GM19324 (cell line): ENCODE measurements around the gene PNCK.
"Not testable (repeated sequence)": the region's sequence is repeated elsewhere in the genome, so short reads cannot be mapped to it uniquely, and the experiment has no call there.

Experiments
- ATAC-seq: cut with Tn5 transposase; IDR thresholded peaks from one replicate; pipeline ENCODE4 v1.9.1; 2021; ENCODE audit warnings: mild to moderate bottlenecking, moderate library complexity; ENCODE audit not compliant: unreplicated experiment, low FRiP score

The PNCK gene

GRCh38 chrX:153687121-153688039, 13.8 kb upstream of the PNCK start, which contains the start of gene SLC6A8:
Gene SLC6A8 (plus strand): TSS chrX:153687926. CDS start chrX:153688575, 649 bp downstream.
- ATAC-seq = no peak

DNA sequence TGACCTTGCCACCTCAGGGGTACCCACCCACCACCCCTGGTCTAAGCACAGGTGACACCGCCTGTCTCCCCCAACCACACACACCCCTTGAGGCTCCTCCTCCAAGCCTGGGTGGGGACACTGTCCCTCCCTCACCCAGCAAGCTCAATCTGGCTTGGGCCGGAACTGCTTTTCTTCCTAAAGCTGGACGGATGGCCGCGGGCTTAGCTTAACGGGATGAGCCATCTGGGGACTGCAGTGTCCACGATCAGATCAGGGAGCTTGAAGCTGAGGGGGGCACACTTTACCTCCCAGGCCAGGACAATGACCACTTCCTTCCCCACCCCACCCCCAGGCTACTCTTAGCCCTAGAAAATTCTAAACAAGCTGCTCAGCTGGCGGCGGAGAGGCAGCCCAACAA, 13.1 kb upstream of the PNCK start:
- ATAC-seq = no peak

GRCh38 chrX:153685751-153686696, 12.4 kb upstream of the PNCK start:
- ATAC-seq = no peak

GRCh38 chrX:153685156-153685536, 11.5 kb upstream of the PNCK start:
- no peak for ATAC-seq

GRCh38 chrX:153684467-153685155, 11.0 kb upstream of the PNCK start:
- no peak for ATAC-seq

GRCh38 chrX:153683486-153683885, 9.9 kb upstream of the PNCK start:
- ATAC-seq = not testable (repeated sequence)

- no peak for ATAC-seq
Measured at GRCh38 chrX:153681175-153681574, 7.6 kb upstream of the PNCK start.

- ATAC-seq = no peak
Measured at GRCh38 chrX:153674219-153674851, 722 bp upstream of the PNCK start.

DNA sequence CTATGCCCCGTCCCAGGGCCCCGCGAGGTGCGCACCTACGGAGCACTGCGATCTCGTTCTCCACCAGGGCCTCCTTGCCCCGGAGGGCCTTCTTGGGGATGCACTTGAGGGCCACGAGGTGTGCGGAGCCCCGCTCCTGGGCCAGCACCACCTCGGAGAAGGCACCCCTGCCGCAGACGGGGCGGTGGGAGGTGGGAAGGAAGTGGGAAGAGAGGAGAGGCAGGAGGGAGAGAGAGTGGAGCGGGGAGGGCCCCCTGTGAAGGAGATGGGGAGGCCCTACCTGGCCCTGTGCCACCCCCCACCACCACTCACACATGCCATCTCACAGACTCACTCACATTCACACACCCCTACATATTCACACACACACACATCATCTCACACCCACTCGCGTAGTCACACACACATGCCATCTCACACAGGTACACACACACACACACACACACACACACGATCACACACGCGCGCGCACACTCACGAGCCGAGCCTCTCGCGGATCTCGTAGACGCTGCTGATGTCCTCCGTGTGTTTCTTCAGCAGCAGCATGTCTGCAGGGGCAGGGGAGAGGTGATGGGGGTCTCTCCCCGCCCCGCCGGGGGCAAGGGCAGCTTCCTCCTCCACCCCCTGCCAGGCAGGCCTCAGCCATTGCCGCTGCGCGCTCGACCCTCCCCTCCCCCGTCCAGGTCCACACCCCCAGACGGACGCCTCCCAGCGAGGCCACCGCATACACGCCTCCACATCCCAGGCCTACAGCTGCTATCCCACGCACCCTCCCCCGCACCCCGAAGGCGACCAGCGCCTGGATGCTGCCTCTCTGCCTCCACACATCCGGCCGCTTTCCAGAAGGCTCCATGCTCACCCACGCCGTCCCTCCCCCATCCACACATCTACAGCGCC, 834 bp downstream of the PNCK start:
- ATAC-seq = no peak

DNA sequence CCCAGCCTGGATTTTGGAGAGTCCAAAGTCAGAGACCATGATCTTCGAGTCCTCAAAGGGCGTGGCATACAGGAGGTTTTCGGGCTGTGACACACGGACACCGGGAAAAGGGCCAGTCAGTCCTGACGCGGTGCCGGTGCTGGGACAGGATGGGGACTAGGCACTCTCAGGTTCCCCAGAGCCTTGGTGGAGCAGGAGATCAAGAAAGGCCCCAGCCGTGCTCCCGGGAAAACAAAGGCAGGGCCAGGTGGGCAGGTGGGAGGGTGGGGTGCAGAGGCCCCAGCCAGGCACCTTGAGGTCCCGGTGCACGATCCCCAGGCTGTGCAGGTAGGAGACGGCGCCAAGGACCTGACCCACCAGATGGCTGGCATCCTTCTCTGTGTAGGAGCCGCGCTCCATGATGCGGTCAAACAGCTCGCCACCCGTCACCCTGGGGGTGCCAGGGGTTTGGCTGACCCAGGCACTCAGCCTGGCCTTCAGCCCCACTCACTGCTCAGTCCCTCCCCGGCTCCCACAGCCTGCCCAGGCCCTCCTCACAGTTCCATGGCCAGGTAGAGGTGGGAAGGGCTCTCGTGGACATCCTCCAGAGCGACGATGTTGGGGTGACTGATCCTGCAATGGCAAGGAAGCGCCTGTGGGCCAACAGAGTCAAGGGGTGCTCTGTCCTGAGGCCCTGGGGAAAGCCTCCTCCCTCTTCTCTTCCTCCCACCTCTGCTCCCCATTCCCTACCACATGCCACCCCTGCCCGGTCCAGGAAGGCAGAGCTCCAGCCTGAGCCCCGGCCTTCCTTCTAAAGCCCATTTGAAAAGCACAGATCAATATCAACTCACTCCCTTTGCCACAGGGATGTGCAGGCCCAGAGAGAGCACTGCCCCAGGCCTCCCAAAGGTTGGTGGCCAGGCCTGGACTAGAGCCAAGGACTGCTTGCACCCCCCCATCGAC, 1.8 kb downstream of the PNCK start:
- ATAC-seq = no peak

GRCh38 chrX:153670748-153671588, 2.6 kb downstream of the PNCK start:
- no peak for ATAC-seq

DNA sequence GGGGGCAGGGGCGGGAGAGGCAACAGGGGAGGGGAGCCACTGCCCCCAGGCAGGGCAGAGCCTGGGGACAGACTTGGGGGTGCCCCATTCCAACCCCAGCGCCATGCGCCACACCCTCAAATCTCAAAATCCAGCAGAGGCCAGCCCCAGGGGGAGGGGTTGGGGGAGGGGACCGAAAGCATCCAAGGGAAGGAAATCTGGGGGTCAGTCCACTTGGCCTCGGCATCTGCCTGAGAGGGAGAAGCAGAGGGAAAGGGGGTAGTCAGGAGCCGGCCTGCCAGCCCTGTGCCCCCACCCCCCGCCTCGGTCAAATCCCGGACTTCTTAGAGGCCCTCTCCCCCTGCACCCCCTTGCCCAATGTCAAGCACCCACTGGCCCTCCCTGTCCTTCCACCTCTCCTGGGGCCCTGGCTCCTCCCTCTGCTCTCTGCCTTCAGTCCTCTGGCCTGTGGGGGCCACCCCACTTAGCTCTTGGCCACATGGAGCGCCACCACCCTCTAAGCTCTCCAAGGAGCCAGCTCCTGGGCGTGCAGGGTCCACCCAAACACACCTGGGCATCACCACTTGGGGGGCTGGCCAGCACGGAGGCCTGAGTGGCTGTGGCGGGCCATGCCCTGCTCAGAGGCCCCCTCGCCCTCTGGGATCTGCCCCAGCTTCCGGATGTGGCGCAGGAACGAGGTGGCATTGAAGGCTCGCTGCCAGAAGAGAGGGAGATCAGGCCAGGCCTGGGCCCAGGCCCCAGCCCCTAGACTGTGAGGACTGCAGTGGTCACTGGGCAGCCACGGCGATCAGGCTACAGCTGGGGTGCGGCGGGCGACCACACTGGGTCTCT, 3.5 kb downstream of the PNCK start:
- ATAC-seq = no peak

DNA sequence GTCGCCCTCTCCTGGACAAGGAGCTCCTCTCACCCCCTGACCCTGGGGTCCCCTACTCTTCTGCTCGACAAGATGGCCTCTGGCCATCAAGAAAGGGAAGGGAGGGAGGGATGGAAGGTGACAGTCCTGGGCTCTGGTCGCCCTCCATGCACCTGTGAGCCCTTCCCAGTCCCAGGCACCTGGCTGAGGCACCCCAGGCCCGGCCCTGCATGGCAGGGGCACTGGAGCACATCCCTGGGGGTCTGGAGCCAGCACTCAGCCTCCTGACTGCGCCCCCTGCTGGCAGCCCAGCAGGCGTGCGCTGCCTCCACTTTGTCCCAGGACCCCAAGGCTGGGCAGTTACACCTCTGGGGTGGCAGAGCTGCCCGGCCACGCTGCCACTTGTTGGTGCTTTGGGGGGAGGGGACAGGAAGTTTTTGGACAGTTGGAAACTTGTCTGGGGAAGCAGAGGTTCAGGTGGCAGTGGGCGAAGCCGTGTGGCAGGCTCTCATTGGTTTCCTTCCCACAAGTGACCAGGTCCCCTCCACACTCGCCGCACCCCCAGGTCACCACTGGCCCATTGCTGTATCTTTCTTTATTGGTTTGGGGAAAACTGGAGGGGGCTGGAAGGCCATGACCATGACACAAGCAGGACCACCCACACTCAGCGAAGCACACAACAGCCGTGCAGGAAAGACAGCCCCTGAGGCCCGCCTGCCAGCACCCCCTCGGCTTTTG, 4.3 kb downstream of the PNCK start:
- no peak for ATAC-seq

DNA sequence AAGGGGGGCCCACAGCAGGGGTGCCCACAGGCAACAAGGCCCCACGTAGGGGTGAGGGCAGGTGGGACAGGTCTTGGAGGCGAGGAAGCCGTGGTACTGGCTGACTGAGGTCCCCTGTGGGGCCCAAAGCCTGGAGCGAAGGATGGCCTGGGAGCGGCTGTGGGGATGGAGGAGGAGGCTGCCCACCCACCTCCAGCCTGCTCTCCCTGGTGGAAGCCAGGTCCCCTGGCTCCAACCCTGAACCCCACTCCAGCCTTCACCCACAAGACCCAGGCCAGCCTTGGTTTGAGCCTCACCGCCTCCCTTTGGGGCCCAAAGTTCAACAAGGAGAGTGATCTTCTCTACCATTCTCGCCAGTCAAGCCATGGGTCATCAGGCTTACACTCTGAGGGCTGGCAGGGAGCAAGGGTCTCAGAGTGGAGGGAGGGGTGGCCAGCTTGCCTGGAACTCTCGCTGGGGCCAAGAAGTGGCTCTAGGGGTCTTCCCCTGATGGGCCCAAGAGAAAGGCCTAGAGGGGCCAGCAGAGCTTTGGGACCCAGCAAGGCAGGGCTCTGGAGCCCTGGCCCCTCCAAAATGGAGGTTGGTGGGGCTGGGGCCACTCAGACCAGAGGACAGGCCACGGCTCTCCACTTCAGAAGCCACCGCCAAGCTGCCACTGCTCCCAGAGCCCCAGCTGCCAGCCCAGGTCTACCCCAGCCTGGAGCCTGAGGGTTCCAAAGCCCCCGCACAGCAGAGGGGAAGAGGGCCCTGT, 5.0 kb downstream of the PNCK start:
- ATAC-seq = no peak

- no peak for ATAC-seq
Measured at GRCh38 chrX:153667956-153668396, 5.6 kb downstream of the PNCK start.
